ENCODE measurements around the gene SGCD.

- no peak for TF ChIP-seq CTCF (IDR thresholded peaks at IDR 0.05)
- TF ChIP-seq GABPA (IDR thresholded peaks at IDR 0.05; ENCODE audit: low read depth), result no peak
- no peak for TF ChIP-seq CHD2 (IDR thresholded peaks at IDR 0.05; ENCODE audit: low read length, partially characterized antibody)
Observed at GRCh38 chr5:156396063-156396829, 69.3 kb downstream of the SGCD start.

Measured in SK-N-SH (cell line).